HG03442 (cell line): ENCODE measurements around the gene ISG20.
"Not testable (repeated sequence)": the region's sequence is repeated elsewhere in the genome, so short reads cannot be mapped to it uniquely, and the experiment has no call there.

Experiments
- ATAC-seq: cut with Tn5 transposase; IDR thresholded peaks from one replicate; pipeline ENCODE4 v1.9.1; 2021; ENCODE audit warnings: mild to moderate bottlenecking, moderate library complexity; ENCODE audit not compliant: unreplicated experiment

ISG20 gene

DNA sequence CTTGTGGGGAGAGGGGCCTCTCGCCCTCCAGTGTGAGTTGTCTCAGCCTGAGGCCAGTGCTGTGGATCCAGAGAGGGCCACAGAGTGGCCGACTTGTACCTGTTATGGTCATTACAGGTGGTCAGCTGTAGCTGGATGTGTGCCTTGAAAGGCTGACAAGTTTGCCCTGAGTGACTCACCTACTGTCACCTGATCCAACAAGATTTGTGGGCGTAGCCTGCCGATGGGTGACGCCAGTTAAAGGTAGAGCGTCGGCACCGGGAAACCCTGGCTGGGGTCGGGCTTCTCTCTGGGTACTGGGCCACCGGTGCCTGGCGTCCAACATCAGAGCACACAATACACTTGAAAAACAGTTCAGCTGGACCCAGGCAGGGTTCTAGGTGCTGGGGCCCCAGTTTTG lies 2.8 kb upstream of the ISG20 start:
- ATAC-seq = no peak

DNA sequence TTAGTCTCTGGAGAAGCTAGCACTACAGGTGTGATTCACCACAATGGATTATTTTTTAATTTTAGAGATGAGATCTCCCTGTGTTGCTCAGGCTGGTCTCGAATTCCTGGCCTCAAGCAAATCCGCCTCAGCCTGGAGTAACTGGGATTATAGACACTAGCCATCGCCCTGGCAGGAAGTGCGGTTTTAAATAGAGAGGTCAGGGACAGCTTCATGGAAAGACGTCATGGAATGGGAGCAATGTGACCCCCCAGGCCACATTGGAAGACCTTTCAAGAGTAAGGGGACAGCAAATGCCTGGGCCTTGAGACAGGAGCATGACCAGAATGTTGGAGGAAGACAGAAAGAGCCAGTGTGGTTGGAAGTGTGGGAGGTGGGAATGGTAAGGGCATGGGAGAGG lies 2.2 kb upstream of the ISG20 start:
- ATAC-seq = no peak

DNA sequence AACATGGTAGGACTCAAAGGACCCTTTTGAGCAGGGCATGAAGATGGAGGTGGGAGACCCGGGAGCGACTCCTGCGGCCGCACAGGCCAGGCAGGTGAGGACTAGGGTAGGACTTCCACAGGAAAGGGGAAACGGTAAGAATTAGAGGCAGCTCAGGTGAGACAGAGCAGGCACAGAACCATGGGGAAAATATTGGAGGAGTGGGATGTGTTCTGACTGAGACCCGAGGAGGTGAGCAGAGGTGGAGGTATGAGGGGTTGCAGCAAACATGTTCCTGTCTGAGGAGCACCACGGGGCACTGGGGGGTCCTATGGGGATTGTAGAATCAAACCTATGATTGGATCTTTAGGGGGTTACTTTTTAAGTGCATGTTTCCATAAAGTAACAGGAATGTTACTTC lies 1.4 kb upstream of the ISG20 start:
- no peak for ATAC-seq

DNA sequence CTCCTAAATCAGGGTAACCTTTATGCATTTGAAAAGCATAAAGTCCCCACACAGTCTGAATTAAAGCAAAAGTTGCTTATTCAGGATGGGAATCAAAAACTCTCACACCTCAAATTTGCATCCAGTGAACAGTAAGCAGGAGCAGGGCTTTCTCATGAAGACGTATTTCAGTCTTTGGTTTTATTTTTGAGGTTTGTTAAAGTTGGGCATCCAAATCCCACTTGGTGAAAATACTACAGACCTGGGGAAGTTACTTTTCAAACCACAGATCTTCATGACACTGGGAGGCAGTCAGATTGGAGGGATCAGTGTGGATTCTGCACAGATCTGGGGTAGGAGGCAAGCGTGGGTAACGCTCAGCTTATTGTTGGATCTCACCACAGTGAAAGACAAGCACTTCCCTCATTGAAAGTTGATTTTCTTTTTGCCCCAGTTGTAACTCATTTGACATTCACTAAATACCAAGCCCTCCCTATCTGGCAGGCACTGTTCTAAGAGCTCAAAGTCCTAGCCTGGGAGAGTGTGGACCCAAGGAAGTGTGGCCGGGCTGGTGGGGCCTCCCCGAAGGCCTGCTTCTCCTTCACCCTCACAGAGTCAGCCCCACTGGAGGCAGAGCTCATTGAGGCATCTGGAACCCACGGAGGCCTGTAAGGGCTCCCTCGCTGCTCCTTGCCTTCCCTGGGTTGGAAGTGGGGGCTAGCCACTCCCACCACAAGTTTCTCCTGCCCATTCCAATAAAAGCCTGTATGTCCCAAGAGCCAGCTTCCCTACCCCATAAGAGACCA lies 783 bp upstream of the ISG20 start:
- ATAC-seq = no peak

DNA sequence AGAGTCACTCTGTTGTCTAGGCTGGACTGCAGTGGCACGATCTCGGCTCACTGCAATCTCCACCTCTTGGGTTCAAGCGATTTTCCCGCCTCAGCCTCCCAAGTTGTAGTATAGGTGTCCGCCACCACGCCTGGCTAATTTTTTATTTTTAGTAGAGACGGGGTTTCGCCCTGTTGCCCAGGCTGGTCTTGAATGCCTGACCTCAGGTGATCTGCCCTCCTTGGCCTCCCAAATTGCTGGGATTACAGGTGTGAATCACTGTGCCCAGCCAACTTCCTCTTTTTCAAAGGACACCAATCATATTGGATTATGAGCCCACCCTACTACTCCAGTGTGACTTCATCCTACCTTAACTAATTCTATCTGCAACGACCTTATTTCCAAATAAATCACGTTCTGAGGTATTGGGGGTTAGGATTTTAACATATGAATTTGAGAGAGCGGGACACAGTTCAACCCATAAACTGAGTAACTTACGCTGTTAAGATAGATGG lies 3.2 kb downstream of the ISG20 start:
- no peak for ATAC-seq

DNA sequence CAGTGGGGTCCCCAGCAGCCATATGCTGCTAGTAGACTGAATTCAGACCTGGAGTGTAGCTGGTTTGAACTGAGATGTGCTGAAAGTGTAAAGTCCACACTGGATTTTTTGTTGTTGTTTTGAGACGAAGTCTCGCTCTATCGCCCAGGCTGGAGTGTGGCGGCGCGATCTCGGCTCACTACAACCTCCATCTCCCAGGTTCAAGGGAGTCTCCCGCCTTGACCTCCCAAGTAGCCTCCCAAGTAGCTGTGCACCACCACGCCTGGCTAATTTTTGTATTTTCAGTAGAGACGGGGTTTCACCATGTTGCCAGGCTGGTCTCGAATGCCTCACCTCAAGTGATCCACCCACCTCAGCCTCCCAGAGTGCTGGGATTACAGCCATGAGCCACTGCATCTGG lies 3.7 kb downstream of the ISG20 start:
- not testable (repeated sequence) for ATAC-seq

DNA sequence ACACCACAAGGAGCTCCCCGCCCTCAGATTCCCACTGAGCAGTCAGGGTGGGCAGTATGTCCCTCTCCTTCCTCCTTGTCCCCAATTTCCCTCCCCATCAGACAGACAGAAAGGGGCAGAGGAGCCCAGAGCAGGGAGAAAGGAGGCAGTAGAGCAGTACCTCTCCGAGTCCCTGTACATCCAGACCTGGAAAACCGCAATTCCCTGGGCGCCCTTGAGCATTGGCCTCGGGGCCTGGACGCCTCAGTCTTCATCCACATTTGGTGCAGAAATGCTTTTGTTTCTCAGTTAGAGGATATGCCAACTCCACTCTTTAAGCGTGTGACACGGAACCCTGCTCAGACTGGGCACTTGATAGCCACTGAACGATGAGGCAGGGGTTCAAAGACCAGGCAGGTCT lies 5.9 kb downstream of the ISG20 start:
- ATAC-seq = no peak

DNA sequence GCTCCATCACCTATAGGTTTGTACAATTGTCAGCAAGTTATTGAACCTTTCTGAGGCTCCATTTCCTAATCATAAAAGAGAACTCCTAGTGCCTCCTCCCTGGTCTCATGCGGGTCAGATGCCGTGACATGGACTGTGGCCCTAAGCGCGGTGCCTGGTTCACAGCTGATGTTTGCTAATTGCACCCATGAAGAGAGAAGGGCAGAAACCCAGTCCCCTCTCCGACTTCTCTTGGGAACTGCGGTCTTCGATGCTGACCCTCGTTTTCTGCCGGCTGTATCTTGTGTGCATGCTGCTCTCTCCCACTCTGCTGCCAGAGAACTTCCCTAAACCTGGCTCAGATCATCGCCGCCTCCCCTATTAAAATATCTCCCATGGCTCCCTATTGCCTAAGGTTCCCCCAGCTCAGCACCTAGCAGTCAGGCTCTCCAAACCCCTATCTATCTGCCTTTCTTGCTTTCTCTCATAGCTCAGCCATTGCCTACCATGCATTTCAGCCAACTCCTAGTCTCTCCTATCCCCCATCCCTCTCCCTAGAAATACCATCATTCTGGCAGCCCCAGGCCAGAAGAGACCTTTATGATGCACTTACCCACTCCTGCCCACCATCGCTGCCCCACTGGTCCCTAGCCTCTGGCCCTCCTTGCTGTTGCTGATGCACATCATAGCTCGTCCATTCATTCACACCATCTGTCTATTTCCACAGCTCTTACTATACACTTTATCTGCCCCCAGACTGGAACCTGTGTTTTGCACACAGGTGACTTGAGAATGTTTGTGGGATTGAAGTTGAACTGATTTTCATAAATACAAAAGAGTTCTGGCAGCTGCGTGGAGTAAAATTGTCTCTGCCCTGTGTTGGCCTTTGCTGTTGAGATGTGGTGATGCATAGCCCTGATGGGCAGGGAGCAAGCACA lies 6.6 kb downstream of the ISG20 start:
- no peak for ATAC-seq

DNA sequence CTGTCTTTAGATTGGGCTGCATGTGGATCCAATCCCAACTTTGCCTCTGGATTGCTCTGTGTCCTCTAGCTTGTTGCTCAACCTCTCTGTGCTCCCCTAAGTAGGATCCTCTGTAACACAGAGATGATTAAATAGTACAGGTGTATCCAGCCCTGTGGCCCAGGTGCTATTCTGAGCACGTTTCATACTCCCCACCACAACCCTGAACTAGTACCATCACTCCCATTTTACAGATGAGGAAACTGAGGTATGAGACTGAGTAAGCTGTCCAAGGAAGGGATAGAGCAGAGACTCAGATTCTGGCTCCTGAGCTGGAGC lies 7.2 kb downstream of the ISG20 start:
- ATAC-seq = no peak

DNA sequence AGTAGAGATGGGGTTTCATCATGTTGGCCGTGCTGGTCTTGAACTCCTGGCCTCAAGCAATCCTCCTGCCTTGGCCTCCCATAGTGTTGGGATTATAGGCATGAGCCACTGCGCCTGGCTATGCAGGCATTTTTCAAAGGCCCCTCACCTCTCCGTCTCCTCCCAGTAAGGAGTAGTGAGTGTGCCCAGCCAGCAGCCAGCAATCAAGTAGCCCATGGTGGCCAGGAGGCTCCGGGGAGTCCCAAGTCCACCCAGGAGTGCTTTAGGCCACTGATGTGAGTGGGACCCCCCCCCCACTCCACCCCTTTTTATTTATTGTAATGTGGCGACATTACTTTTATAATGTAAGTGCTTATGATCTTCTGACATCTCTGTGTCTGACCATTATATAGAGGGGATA lies 8.1 kb downstream of the ISG20 start:
- ATAC-seq = no peak

DNA sequence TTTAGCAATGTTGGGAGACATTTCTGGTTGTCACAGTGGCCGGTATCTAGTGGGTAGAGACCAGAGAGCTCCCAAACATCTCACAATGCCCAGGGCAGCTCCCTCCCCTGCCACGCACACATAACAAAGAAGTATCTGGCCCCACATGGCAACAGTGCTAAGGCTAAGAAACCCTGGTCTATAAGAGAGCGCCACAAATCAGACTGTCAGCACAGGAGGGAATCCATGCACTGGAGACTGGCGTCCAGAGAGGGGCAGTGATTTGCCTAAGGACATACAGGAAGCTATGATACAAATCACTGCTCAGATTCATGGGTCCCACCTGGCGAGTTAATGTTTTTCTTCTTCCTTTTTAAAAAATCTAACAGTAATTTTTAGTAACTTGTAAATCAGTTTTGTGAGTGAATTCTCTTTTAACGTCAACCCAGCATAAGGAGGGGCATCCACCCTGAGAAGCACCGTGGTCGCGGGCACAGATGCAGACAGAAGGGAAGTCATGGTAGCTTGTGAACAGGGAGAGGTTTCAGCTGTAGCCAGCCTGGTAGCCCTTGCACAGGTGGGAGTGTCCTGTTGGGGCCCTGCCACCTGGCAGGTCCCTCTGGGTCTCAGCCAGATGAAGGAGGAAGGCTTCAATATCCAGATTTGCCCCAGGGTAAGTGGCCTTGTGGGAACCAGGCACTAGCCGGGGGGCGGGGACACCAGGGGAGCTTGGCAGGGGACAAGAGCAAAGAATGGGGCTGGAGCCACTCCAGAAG lies 8.7 kb downstream of the ISG20 start:
- ATAC-seq = no peak

DNA sequence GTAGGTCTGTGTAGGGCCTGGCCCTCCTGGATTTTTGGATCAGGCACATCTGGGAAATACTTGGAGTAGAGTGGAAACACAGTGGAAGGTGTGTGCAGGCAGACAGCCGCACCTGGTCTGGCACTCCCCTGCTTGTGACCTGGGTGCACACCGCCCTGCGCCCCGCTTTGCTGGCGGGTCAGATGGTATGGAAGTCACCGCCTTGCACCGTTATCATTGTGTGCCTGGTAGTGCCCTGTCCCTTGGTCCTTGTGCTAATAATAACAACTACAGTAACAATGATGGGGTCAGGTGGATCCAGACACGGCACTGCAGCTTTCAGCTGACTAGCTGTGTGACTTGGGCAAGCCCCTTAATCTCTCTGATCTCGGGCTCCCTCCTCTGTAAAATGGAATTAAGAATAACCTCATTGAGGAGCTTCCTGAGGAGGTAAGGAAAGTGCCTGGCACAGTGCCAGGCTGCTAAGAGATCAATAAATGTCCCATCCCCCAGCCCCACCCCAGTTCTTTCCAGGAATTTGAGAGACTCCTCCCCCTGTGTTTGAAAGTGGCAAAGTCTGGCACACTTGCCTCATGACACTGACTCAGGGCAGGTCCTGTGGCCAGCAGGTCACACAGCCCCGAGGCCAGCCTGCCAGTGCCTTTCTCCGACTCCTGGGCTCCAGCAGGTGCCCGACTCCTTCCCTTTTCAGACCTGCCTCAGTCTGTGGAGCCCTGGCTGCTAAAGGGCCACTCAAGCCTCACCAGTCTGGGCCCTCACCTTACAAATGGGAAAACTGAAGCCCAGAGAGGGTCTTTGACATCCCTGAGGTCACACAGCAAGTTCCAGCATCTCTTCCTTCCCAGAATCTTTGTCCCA lies 9.8 kb downstream of the ISG20 start:
- ATAC-seq = no peak

DNA sequence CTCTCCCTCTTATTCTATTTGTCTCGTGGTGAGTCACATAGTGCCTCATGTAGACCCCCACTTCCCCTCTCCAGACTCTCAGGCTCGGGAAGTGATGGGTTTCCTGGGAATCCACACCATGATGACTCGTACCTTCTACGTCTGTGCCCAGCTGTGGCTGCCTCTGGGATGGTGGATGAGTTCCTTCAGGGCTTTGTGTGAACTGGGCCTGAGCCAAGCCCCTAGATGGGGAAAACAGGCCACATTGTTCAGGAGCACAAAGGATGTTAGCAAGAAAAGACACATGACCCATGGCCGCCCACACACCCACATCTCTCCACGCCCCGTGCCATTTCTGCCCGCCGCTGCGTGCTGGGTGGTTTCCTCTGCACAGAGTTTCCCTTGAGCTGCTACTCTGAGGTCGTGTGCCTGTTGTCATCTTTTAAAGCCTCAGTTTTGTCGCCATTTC lies 10.5 kb downstream of the ISG20 start:
- peak; percentile 86 for ATAC-seq

DNA sequence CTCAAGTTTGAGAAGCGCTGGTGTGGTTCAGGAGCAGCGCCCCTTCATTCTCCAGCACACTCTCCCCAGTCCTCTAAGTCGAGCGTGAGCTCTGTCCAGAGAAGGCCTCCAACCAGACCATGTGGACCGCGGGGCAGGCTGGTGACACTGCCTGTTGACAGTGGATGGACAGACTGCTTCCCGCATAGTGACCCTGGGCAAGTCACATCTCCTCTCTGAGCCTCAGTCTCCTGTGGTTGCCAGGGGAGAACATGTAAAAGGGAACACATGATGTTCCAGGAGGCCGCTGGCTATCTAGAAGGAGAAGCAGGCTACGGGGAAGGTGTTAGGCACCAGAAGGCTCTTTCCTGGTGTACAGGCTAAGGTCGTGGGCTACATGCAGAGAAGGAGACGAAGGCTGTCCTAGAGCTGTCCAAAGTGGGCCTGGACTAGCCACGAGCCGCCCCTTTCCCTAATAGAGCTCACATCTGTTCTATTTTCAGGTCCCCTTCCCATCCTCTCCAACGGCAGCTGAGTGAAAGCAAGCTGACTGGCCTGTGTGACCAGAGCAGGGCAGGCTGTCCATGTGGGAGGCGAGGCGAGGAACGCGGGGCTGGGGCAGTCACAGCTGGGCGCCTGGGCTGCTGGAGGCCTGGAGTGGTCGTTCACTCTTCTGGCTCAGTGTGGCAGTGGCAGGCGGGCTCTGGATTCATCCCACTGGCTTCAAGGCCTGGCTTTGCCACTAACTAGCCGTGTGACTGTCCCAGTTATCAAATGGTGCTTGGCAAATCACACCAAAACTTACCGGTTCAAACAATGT lies 11.1 kb downstream of the ISG20 start:
- ATAC-seq = no peak

DNA sequence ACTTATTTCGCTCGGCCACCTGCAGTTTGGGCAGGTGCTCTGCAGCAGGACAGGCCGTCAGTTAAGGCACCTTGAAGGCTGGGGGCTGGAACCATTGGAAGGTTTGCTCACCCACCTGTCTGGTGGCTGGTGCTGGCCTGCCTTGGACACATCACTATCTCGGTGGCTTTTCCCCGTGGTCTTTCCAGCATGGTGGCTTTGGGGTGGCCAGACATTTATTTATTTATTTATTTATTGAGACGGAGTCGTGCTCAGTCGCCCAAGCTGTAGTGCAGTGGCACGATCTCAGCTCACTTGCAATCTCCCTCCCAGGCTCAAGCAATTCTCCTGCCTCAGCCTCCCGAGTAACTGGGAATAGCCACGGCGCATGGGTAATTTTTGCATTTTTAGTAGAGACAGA lies 11.7 kb downstream of the ISG20 start:
- no peak for ATAC-seq

DNA sequence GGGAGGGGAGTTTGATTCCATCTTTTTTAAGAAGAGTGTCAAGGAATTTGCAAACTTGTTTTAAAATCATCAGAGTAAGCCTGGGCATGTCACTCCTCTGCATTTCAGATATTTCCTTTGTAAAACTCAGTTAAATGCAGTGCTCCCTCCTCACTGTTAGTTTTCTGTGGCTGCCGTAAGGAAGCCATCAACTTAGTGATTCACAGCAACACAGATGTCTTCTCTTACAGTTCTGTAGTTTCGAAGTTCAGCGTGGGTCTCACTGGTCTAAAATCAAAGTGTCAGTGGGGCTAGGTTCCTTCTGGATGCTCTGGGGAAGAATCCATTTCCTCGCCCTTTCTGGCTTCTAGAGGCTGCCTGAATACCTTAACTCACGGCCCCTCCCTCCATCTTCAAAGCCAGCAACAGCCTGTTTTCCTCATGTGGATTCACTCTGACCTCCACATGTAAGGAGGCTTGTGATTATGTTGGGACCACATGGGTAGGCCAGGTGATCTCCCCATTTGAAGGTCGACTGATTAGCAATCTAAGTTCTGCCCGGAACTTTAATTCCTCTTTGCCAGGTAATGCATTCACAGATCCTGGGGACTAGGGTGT lies 12.4 kb downstream of the ISG20 start:
- ATAC-seq = no peak

DNA sequence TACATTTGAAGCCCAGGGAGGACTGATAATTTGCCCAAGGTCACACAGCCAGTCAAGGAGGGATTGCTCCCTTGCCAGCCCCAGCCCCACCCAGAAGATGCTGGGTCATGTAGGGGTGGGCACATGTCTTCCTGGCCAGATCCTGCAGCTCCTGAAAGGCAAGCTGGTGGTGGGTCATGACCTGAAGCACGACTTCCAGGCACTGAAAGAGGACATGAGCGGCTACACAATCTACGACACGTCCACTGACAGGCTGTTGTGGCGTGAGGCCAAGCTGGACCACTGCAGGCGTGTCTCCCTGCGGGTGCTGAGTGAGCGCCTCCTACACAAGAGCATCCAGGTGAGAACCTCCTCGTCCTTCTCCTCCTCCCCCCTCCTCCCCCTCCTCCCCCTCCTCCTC lies 13.2 kb downstream of the ISG20 start:
- no peak for ATAC-seq

DNA sequence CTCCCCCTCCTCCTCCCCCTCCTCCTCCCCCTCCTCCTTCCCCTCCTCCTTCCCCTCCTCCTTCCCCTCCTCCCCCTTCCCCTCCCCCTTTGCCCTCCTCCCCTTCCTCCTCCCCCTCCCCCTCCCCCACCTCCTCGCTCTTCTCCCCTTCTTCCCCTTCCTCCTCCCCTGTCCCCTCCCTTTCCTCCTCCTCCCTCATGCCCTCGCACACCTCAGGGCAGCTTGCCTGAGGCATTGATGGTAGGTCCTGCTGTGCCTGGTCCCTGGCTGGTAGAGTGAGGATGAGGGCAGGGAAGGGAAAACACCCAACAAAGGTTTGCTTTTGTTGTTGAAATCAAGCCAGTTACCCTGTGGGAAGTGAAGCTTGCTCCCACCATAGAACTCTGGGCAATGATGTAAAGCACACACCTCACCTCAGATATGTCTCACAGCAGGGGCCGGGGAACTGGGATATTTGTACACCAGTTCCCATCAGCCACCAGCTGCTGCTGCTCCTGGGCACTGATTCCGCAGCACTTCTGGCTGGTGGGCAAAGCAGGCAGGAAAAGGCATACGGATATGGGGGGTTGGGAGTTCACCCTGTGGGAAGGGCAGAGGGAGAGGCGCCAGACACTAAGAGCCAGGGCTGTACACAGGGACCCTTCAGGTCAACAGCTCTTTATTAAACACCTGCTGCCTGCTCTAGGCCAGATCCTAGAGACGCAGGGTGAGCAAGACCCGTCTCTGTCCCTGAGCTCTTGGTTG lies 13.8 kb downstream of the ISG20 start:
- ATAC-seq = no peak
